Measurements from ENCODE around the gene ZNF140.

- no peak for TF ChIP-seq POLR2A (IDR thresholded peaks at IDR 0.05)
- TF ChIP-seq CTCF (IDR thresholded peaks at IDR 0.05) = no peak
These were observed 25.5 kb downstream of the ZNF140 start for GRCh38 chr12:133106253-133106652.
